NCI-H2196 (cell line): Measurements from ENCODE around the gene OIT3.
"Not testable (repeated sequence)": the region's sequence is repeated elsewhere in the genome, so short reads cannot be mapped to it uniquely, and the experiment has no call there.

Experiments
- DNase-seq: peaks from one replicate; lab custom pipeline; 2025; ENCODE audit not compliant: unreplicated experiment; lab: John Stamatoyannopoulos, UW

The OIT3 gene

DNA sequence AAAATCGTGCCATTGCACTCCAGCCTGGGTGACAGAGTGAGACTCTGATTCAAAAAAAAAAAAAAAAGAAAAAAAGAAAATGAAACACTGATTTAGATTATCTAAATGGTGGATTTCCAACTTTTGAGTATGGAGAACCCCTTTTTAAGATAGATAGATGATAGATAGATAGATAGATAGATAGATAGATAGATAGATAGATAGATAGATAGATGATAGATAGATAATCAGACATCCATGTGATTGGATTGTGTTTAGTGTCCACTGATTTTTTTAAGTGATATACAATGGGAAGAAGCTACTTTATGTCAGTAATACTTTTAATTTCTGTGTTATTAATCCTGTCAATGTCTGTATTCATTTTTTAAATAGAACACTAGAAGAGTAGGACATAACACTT lies 6.0 kb downstream of the OIT3 start:
- DNase-seq, result no peak

DNA sequence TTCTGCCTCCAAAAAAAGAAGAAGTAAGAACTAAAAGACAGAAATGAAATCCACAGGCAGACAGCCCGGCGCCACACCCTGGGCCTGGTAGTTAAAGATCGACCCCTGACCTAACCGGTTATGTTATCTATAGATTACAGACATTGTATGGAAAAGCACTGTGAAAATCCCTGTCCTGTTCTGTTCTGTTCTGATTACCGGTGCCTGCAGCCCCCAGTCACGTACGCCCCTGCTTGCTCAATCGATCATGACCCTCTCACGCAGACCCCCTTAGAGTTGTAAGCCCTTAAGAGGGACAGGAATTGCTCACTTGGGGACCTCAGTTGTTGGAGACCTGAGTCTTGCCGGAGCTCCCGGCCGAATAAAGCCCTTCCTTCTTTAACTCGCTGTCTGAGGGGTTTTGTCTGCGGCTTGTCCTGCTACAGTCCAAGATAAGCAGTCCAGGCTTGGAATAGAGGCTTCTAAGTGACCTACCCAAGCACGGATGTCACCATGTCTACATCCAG lies 10.5 kb downstream of the OIT3 start:
- not testable (repeated sequence) for DNase-seq

- DNase-seq, result no peak
Observed at GRCh38 chr10:72904806-72905205, 11.3 kb downstream of the OIT3 start.

- no peak for DNase-seq
Observed at GRCh38 chr10:72906446-72906845, 12.9 kb downstream of the OIT3 start.

- no peak for DNase-seq
Observed at GRCh38 chr10:72910705-72911104, 17.2 kb downstream of the OIT3 start.

GRCh38 chr10:72911758-72912157 lies 18.2 kb downstream of the OIT3 start:
- DNase-seq, result no peak

GRCh38 chr10:72912736-72913135 lies 19.2 kb downstream of the OIT3 start:
- no peak for DNase-seq

- no peak for DNase-seq
Observed at GRCh38 chr10:72913287-72913686, 19.7 kb downstream of the OIT3 start.

GRCh38 chr10:72917201-72917600 lies 23.7 kb downstream of the OIT3 start:
- not testable (repeated sequence) for DNase-seq

GRCh38 chr10:72917803-72918332 lies 24.3 kb downstream of the OIT3 start:
- DNase-seq, result not testable (repeated sequence)

- DNase-seq, result no peak
Observed at GRCh38 chr10:72918352-72918751, 24.8 kb downstream of the OIT3 start.

DNA sequence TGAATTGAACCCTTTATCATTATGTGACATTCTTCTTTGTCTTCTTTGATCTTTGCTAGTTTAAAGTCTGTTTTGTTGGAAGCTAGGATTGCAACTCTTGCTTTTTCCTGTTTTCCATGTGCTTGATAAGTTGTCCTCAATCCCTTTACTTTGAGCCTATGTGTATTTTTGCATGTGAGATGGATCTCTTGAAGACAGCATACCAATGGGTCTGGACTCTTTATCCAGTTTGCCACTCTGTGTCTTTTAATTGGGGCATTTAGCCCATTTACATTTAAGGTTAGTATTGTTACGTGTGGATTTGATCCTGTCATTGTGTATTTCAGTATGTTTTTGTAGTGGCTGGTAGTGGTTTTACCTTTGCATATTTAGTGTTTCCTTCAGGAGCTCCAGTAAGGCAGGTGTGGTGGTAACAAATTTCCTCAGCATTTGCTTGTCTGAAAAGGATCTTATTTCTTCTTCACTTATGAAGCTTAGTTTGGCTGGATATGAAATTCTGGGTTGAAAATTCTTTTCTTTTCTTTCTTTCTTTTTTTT lies 27.7 kb downstream of the OIT3 start:
- not testable (repeated sequence) for DNase-seq

DNA sequence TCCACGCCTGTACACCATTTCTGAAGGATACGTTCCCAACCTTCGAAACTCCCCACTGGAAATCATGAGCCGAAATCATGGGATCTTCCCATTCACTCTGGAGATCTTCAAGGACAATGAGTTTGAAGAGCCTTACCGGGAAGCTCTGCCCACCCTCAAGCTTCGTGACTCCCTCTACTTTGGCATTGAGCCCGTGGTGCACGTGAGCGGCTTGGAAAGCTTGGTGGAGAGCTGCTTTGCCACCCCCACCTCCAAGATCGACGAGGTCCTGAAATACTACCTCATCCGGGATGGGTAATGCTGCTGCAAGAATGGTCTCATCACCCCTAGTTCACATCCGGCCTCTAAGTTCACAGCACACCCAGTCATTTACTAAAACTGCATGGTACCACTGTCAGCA lies 30.8 kb downstream of the OIT3 start:
- no peak for DNase-seq

- DNase-seq, result no peak
Observed at GRCh38 chr10:72925951-72926465, 32.5 kb downstream of the OIT3 start.

DNA sequence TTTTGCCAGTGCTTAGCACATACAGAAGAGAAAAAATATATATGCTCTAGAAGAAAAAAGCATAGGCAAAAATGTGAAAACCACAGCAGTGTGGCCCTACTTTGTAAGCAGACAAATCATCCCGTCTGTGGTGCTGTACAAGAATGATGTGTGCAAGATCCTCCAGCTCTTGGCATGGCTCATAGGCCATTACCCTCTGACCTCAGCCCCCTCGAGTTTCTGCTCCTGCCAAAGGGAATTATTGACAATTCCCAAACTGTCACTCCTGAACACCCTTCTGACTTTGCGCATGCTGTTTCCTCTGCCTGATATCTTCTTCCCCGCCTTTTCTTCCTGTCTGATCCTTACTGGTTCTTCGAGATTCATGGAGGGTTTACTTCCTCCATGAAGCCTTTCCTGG lies 33.9 kb downstream of the OIT3 start:
- no peak for DNase-seq

- no peak for DNase-seq
Observed at GRCh38 chr10:72928798-72929197, 35.3 kb downstream of the OIT3 start.

DNA sequence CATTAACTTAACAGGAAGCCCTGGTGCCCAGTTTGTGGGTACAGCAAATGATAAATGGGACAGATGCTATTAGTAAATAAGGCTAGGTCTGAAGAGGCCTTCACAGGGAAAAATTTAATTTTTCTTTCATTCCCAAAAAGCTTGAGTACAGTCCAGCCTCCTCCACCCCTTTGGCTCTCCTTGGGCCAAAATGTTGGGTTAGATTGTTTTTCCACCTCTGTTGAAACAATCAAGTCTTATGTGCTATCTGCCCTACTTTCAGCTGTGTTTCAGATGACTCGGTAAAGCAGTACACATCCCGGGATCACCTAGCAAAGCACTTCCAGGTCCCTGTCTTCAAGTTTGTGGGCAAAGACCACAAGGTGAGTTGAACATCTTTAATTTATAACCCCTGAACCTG lies 36.7 kb downstream of the OIT3 start:
- DNase-seq, result no peak

- DNase-seq, result no peak
Observed at GRCh38 chr10:72932259-72933015, 38.9 kb downstream of the OIT3 start.

DNA sequence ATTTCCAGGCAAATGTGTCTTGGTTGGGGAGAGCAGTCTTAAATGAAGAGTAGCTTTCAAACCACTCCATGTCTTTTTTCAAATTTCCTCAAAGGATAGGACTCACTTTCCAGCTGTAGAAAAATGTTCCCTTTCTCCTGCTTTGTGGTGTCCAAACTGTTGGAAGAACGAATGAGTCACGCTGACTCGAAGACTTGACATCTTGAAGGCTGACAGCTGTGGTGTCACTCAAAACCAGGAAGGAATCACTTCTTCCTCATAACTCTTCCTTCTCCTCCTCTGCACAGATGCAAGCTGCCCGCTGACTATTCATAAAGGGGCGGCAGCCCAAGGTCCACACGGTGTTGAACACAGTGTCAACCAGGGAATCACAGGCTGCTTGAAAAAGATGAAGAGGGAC lies 41.8 kb downstream of the OIT3 start:
- no peak for DNase-seq

DNA sequence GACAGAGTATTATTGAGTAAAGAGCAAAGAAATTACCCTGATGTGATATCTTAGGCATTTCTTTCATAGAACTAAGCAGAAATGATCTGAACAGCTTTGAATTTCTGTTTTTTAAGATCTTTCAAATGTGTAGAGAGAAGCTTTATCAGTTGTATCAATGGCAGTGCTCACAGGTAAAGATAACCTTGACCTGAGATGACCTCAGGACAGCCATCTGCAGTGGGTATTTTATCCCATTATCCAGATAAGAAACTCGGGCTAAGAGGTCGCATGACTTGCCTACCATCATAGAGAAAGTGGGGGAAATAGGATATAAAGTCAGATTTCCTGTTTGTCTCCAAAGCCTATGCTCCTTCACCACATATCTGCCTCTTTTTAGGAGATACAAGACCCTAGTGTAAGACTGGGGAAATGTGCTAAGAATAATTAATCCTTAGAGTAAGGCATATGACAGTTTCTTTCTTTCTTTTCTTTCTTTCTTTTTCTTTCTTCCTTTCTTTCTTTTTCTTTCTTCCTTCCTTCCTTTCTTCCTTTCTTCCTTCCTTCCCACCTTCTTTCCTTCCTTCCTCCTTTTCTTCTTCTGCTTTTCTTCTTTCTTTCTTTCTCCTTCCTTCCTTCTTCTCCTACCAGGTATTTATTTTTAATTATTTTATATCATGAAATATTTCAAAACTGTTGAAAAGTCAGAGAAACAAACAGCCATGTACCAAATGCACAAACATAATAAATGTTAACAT lies 50.1 kb downstream of the OIT3 start:
- DNase-seq, result no peak

DNA sequence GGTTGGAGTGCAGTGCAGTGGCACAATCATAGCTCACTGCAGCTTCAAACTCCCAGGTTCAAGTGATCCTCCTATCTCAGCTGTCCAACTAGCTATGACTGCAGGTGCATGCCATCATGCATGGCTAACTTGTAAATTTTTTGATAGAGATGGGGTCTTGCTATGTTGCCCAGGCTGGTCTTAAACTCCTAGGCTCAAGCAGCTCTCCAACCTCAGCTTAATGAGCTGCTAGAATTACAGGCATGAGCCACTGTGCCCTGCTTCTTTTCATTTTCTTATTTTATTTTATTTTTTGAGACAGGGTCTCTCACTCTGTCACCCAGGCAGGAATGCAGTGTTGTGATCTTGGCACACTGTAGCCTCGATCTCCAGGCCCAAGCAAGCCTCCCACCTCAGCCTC lies 53.4 kb downstream of the OIT3 start:
- no peak for DNase-seq

DNA sequence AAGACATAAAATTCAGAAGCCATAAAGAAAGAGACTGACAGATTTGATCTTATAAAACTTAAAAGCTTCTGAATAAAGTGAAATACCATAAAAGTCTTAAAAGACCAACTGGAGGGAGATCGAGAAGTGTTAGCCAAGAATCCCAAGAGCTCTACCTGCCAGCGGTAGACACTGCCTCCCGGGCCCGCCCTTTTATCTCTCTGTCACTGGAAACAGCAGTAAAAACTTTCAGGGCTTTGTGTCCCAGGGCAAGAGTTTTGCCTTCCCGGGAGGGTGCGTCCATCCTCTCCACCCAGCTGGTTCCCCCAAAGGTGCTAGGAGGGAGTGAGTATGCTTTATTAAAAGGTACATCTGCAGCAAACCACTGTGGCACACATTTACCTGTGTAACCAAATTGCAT lies 55.2 kb downstream of the OIT3 start:
- DNase-seq, result no peak
